NAMALWA (cell line): ENCODE results near the gene MAPKAP1.

Experiments
- DNase-seq: peaks from one replicate; pipeline ENCODE4 v3.0.0-alpha.2; 2015; ENCODE audit warnings: low spot score

Gene MAPKAP1

GRCh38 chr9:125457357-125457756, 249.7 kb downstream of the MAPKAP1 start:
- DNase-seq, result no peak

- no peak for DNase-seq
Measured at GRCh38 chr9:125455876-125456275, 251.1 kb downstream of the MAPKAP1 start.

- no peak for DNase-seq
Measured at GRCh38 chr9:125455132-125455531, 251.9 kb downstream of the MAPKAP1 start.

GRCh38 chr9:125447202-125447802, 259.7 kb downstream of the MAPKAP1 start:
- no peak for DNase-seq

GRCh38 chr9:125446561-125447094, 260.4 kb downstream of the MAPKAP1 start:
- peak; percentile 96 for DNase-seq

- no peak for DNase-seq
Measured at GRCh38 chr9:125444956-125445506, 262.0 kb downstream of the MAPKAP1 start.

GRCh38 chr9:125444166-125444565, 262.8 kb downstream of the MAPKAP1 start:
- DNase-seq, result no peak

GRCh38 chr9:125443367-125443766, 263.6 kb downstream of the MAPKAP1 start:
- no peak for DNase-seq

GRCh38 chr9:125442452-125442851, 264.6 kb downstream of the MAPKAP1 start:
- no peak for DNase-seq

GRCh38 chr9:125440411-125440810, 266.6 kb downstream of the MAPKAP1 start:
- no peak for DNase-seq

- DNase-seq, result no peak
Measured at GRCh38 chr9:125439434-125440272, 267.4 kb downstream of the MAPKAP1 start.

- no peak for DNase-seq
Measured at GRCh38 chr9:125438506-125439433, 268.2 kb downstream of the MAPKAP1 start.

GRCh38 chr9:125437771-125438221, 269.2 kb downstream of the MAPKAP1 start:
- DNase-seq, result no peak

GRCh38 chr9:125436613-125437443, 270.2 kb downstream of the MAPKAP1 start:
- DNase-seq, result no peak

GRCh38 chr9:125435776-125436612, 271.0 kb downstream of the MAPKAP1 start:
- no peak for DNase-seq

GRCh38 chr9:125434986-125435775, 271.8 kb downstream of the MAPKAP1 start:
- DNase-seq, result no peak

- no peak for DNase-seq
Measured at GRCh38 chr9:125433461-125434011, 273.5 kb downstream of the MAPKAP1 start.

GRCh38 chr9:125432715-125433385, 274.2 kb downstream of the MAPKAP1 start:
- no peak for DNase-seq
